SK-N-SH treated with all-trans-retinoic acid at 6 μM for 48 hours (cell line): ENCODE data around the gene GALNTL6.

ENCODE experiments used
- ATAC-seq: fragments of 200-7000 bp; cut with Tn5 transposase; 3 replicates; pipeline ENCODE4 v1.9.1; 2020; ENCODE audit warnings: mild to moderate bottlenecking, moderate library complexity
- ARNTL ChIP-seq: fragments of 450-650 bp; formaldehyde crosslinking; IDR thresholded peaks from 2 replicates; pipeline ENCODE4 v1.5.0; 2020; ENCODE audit warnings: low read depth, mild to moderate bottlenecking, moderate library complexity, borderline replicate concordance
- CREB5 ChIP-seq: fragments of 250-450 bp; sonication (Bioruptor Pico); IDR thresholded peaks from 2 replicates; pipeline ENCODE4 v1.5.1; 2020; ENCODE audit warnings: low read depth, mild to moderate bottlenecking, moderate library complexity
- CSDC2 ChIP-seq: fragments of 250-450 bp; sonication (Bioruptor Pico); IDR thresholded peaks from 2 replicates; pipeline ENCODE4 v1.5.0; 2020; ENCODE audit warnings: mild to moderate bottlenecking, moderate library complexity
- CSRNP3 ChIP-seq: fragments of 250-450 bp; sonication (Bioruptor Pico); IDR thresholded peaks from 2 replicates; pipeline ENCODE4 v1.5.1; 2021; ENCODE audit warnings: mild to moderate bottlenecking, moderate library complexity
- ESRRG ChIP-seq: fragments of 250-450 bp; sonication (Bioruptor Pico); IDR thresholded peaks from 2 replicates; pipeline ENCODE4 v1.6.1; 2021; ENCODE audit warnings: mild to moderate bottlenecking
- GLIS3 ChIP-seq: fragments of 250-450 bp; sonication (Bioruptor Pico); IDR thresholded peaks from 2 replicates; pipeline ENCODE4 v1.5.0; 2020; ENCODE audit warnings: mild to moderate bottlenecking, moderate library complexity
- ISL1 ChIP-seq: fragments of 250-450 bp; sonication (Bioruptor Pico); IDR thresholded peaks from 2 replicates; pipeline ENCODE4 v2.1.2; 2022; ENCODE audit warnings: mild to moderate bottlenecking, moderate library complexity
- POU6F1 ChIP-seq: fragments of 250-450 bp; sonication (Bioruptor Pico); IDR thresholded peaks from 2 replicates; pipeline ENCODE4 v1.8.0; 2021; ENCODE audit warnings: low read depth, mild to moderate bottlenecking, moderate library complexity, borderline replicate concordance
- PPARA ChIP-seq: fragments of 250-450 bp; sonication (Bioruptor Pico); IDR thresholded peaks from 2 replicates; pipeline ENCODE4 v1.5.0; 2020; ENCODE audit warnings: mild to moderate bottlenecking, borderline replicate concordance
- RARB ChIP-seq: fragments of 250-450 bp; sonication (Bioruptor Pico); IDR thresholded peaks from 2 replicates; pipeline ENCODE4 v1.8.0; 2021; ENCODE audit warnings: mild to moderate bottlenecking, moderate library complexity
- SNAI2 ChIP-seq: fragments of 250-450 bp; sonication (Bioruptor Pico); IDR thresholded peaks from 2 replicates; pipeline ENCODE4 v1.5.0; 2020; ENCODE audit warnings: mild to moderate bottlenecking, moderate library complexity
- TCF4 ChIP-seq: fragments of 250-450 bp; sonication (Bioruptor Pico); IDR thresholded peaks from 2 replicates; pipeline ENCODE4 v1.8.0; 2021; ENCODE audit warnings: mild to moderate bottlenecking, moderate library complexity, borderline replicate concordance
- TOX ChIP-seq: fragments of 250-450 bp; sonication (Bioruptor Pico); IDR thresholded peaks from 2 replicates; pipeline ENCODE4 v1.8.0; 2021; ENCODE audit warnings: mild to moderate bottlenecking, moderate library complexity, borderline replicate concordance
- TSHZ2 ChIP-seq: fragments of 250-450 bp; sonication (Bioruptor Pico); IDR thresholded peaks from 2 replicates; pipeline ENCODE4 v1.5.0; 2020; ENCODE audit warnings: mild to moderate bottlenecking, moderate library complexity
- ZC3H10 ChIP-seq: fragments of 250-450 bp; sonication (Bioruptor Pico); IDR thresholded peaks from 2 replicates; pipeline ENCODE4 v1.5.1; 2021; ENCODE audit warnings: mild to moderate bottlenecking, moderate library complexity
- ZFP3 ChIP-seq: fragments of 250-450 bp; sonication (Bioruptor Pico); IDR thresholded peaks from 2 replicates; pipeline ENCODE4 v1.5.0; 2020; ENCODE audit warnings: mild to moderate bottlenecking, moderate library complexity
- ZFP30 ChIP-seq: fragments of 450-650 bp; formaldehyde crosslinking; IDR thresholded peaks from 2 replicates; pipeline ENCODE4 v1.5.0; 2022; ENCODE audit warnings: mild to moderate bottlenecking, moderate library complexity
- ZNF565 ChIP-seq: fragments of 450-650 bp; formaldehyde crosslinking; conservative IDR thresholded peaks from 2 replicates; pipeline ENCODE4 v1.5.0; 2020; ENCODE audit warnings: low read depth, mild to moderate bottlenecking, moderate library complexity
- ZNF70 ChIP-seq: fragments of 450-650 bp; formaldehyde crosslinking; IDR thresholded peaks from 2 replicates; pipeline ENCODE4 v1.5.0; 2020; ENCODE audit warnings: mild to moderate bottlenecking, moderate library complexity
- ZNF8 ChIP-seq: fragments of 450-650 bp; formaldehyde crosslinking; IDR thresholded peaks from 2 replicates; pipeline ENCODE4 v1.5.0; 2020; ENCODE audit warnings: mild to moderate bottlenecking, moderate library complexity

GALNTL6 gene

GRCh38 chr4:171851295-171851694 is 38.1 kb downstream of the GALNTL6 start:
- TF ChIP-seq CSRNP3 (CRISPR knock-in tag) (no peak), ARNTL (CRISPR knock-in tag) (no peak), POU6F1 (CRISPR knock-in tag) (no peak), ZNF8 (CRISPR knock-in tag) (no peak), TOX (CRISPR knock-in tag) (no peak), RARB (CRISPR knock-in tag) (no peak)
- ATAC-seq: no peak

GRCh38 chr4:171857302-171858012 is 44.3 kb downstream of the GALNTL6 start:
- no peak for ATAC-seq
- no peak for TF ChIP-seq ARNTL (CRISPR knock-in tag)

GRCh38 chr4:171875291-171875690 is 62.1 kb downstream of the GALNTL6 start:
- TF ChIP-seq ARNTL (CRISPR knock-in tag): no peak
- ATAC-seq: no peak

- no peak for ATAC-seq
- TF ChIP-seq ZC3H10 (CRISPR knock-in tag): no peak
- TF ChIP-seq SNAI2 (CRISPR knock-in tag): no peak
- TF ChIP-seq ZFP3 (CRISPR knock-in tag): no peak
- TF ChIP-seq CREB5 (CRISPR knock-in tag): no peak
- no peak for TF ChIP-seq ZNF565 (CRISPR knock-in tag)
- no peak for TF ChIP-seq ISL1 (CRISPR knock-in tag)
- no peak for TF ChIP-seq POU6F1 (CRISPR knock-in tag)
- TF ChIP-seq PPARA (CRISPR knock-in tag): no peak
- TF ChIP-seq CSDC2: no peak
- no peak for TF ChIP-seq ARNTL (CRISPR knock-in tag)
- no peak for TF ChIP-seq ZNF70 (CRISPR knock-in tag)
- no peak for TF ChIP-seq ZFP30 (CRISPR knock-in tag)
Observed at GRCh38 chr4:171876636-171877035, 63.4 kb downstream of the GALNTL6 start.

- ATAC-seq: peak; percentile 90
- TF ChIP-seq ISL1 (CRISPR knock-in tag): peak; percentile 84
- TF ChIP-seq TCF4: no peak
Observed at GRCh38 chr4:171880136-171880535, 66.9 kb downstream of the GALNTL6 start.

GRCh38 chr4:171889681-171890080 is 76.5 kb downstream of the GALNTL6 start:
- ATAC-seq: no peak
- TF ChIP-seq ZC3H10 (CRISPR knock-in tag) (no peak), ESRRG (no peak), POU6F1 (CRISPR knock-in tag) (no peak), TCF4 (no peak), TOX (CRISPR knock-in tag) (no peak), TSHZ2 (CRISPR knock-in tag) (no peak), CSDC2 (no peak), ARNTL (CRISPR knock-in tag) (no peak), ISL1 (CRISPR knock-in tag) (no peak), GLIS3 (CRISPR knock-in tag) (no peak), SNAI2 (CRISPR knock-in tag) (no peak), PPARA (CRISPR knock-in tag) (no peak)
